DOHH2 (cell line): ENCODE measurements around the gene SMIM34.
"Not testable (repeated sequence)": the region's sequence is repeated elsewhere in the genome, so short reads cannot be mapped to it uniquely, and the experiment has no call there.

Experiments used
- CTCF ChIP-seq: fragments of 200-600 bp; sonication (generic); IDR thresholded peaks from one replicate; pipeline ENCODE4 v1.5.1; 2014; ENCODE audit warnings: antibody characterized with exemption, mild to moderate bottlenecking, low read depth, low read length; ENCODE audit not compliant: poor library complexity, severe bottlenecking
- EZH2phosphoT487 ChIP-seq: fragments of 200-600 bp; sonication (generic); IDR thresholded peaks from 2 replicates; pipeline ENCODE4 v1.6.1; 2017; ENCODE audit warnings: borderline replicate concordance, mild to moderate bottlenecking, antibody characterized with exemption, low read length, moderate library complexity, mixed read lengths

- TF ChIP-seq CTCF, EZH2phosphoT487: not testable (repeated sequence)
These were observed 31.9 kb upstream of the SMIM34 start for GRCh38 chr21:34455628-34456027.
